Measurements from ENCODE around the gene SDK2. TPM values are rescaled to one million over a fixed set of nuclear protein-coding genes. Genes with fewer than 3 reads are reported as not detected.

The SDK2 gene
- total and polyA plus RNA-seq, 2 donors from 2014 or later, result 0.37 to 2.4 TPM

GRCh38 chr17:73419881-73420280, 224.4 kb downstream of the SDK2 start:
- DNase-seq (peak; percentile 52 to 81 (median 77)), FAIRE-seq (no peak)
- Histone ChIP-seq H3K27ac (ENCODE audit: low read depth in 2 of 2, low read length in 2 of 2) (no peak overlapping the region), H3K36me3 (ENCODE audit: control insufficient read depth in 2 of 3, insufficient read depth in 3 of 3, low read length in 3 of 3) (no peaks in the 10 kb centered on the region), H3K27me3 (ENCODE audit: control insufficient read depth, insufficient read depth, low read length) (no peaks in the 10 kb centered on the region), H3K9ac (ENCODE audit: low read length in 3 of 3) (no peak overlapping the region), H3K9me3 (ENCODE audit: control insufficient read depth in 2 of 3, insufficient read depth in 1 of 3, low read length in 3 of 3) (no peaks in the 10 kb centered on the region), H3K4me3 (ENCODE audit: low read length in 3 of 3) (no peak overlapping the region), H3K4me1 (ENCODE audit: control insufficient read depth in 2 of 3, insufficient read depth in 2 of 3, low read depth in 1 of 3, low read length in 3 of 3) (no peaks in the 10 kb centered on the region)
- intact Hi-C loops (cut with DNase I), result no loop called here
- no peak for TF ChIP-seq CTCF (IDR thresholded peaks at IDR 0.05; ENCODE audit: borderline replicate concordance, extremely low read depth, insufficient read depth)

- Histone ChIP-seq H3K27ac (ENCODE audit: low read depth in 2 of 2, low read length in 2 of 2) (no peak overlapping the region), H3K36me3 (ENCODE audit: control insufficient read depth in 2 of 3, insufficient read depth in 3 of 3, low read length in 3 of 3) (no peaks in the 10 kb centered on the region), H3K9ac (ENCODE audit: low read length in 3 of 3) (no peak overlapping the region), H3K4me1 (ENCODE audit: control insufficient read depth in 2 of 3, insufficient read depth in 2 of 3, low read depth in 1 of 3, low read length in 3 of 3) (no peaks in the 10 kb centered on the region), H3K27me3 (ENCODE audit: control insufficient read depth, insufficient read depth, low read length) (no peaks in the 10 kb centered on the region), H3K9me3 (ENCODE audit: control insufficient read depth in 2 of 3, insufficient read depth in 1 of 3, low read length in 3 of 3) (no peaks in the 10 kb centered on the region), H3K4me3 (ENCODE audit: low read length in 3 of 3) (no peak overlapping the region)
- FAIRE-seq, result no peak
- intact Hi-C loops (cut with DNase I), result no loop called here
- DNase-seq, result peak in 1 of 5 donors; percentile 49
- TF ChIP-seq CTCF (IDR thresholded peaks at IDR 0.05; ENCODE audit: borderline replicate concordance, extremely low read depth, insufficient read depth), result no peak
These were observed 225.2 kb downstream of the SDK2 start for GRCh38 chr17:73419051-73419450.

GRCh38 chr17:73415782-73416181, 228.5 kb downstream of the SDK2 start:
- Histone ChIP-seq H3K36me3 (ENCODE audit: control insufficient read depth in 2 of 3, insufficient read depth in 3 of 3, low read length in 3 of 3) (no peaks in the 10 kb centered on the region), H3K9ac (ENCODE audit: low read length in 3 of 3) (no peak overlapping the region), H3K27ac (ENCODE audit: low read depth in 2 of 2, low read length in 2 of 2) (no peak overlapping the region), H3K27me3 (ENCODE audit: control insufficient read depth, insufficient read depth, low read length) (no peaks in the 10 kb centered on the region), H3K9me3 (ENCODE audit: control insufficient read depth in 2 of 3, insufficient read depth in 1 of 3, low read length in 3 of 3) (no peaks in the 10 kb centered on the region), H3K4me3 (ENCODE audit: low read length in 3 of 3) (no peak overlapping the region), H3K4me1 (ENCODE audit: control insufficient read depth in 2 of 3, insufficient read depth in 2 of 3, low read depth in 1 of 3, low read length in 3 of 3) (peaks cover 0 to 7% (median 5%) of the 10 kb centered on the region in 3 donors)
- DNase-seq, result peak in 2 of 5 donors; percentile 20 to 61
- no peak for FAIRE-seq
- intact Hi-C loops (cut with DNase I), result no loop called here
- TF ChIP-seq CTCF (IDR thresholded peaks at IDR 0.05; ENCODE audit: borderline replicate concordance, extremely low read depth, insufficient read depth), result no peak

Measured in kidney (tissue), 14 donors.